ENCODE data around the gene CTSS. TPM values are rescaled to one million over a fixed set of nuclear protein-coding genes. Genes with fewer than 3 reads are reported as not detected.

Gene CTSS
- 100 to 1,000 TPM; 169 to 245 (median 229) TPM for total RNA-seq
- 337 TPM for total RNA-seq (2013)

DNA sequence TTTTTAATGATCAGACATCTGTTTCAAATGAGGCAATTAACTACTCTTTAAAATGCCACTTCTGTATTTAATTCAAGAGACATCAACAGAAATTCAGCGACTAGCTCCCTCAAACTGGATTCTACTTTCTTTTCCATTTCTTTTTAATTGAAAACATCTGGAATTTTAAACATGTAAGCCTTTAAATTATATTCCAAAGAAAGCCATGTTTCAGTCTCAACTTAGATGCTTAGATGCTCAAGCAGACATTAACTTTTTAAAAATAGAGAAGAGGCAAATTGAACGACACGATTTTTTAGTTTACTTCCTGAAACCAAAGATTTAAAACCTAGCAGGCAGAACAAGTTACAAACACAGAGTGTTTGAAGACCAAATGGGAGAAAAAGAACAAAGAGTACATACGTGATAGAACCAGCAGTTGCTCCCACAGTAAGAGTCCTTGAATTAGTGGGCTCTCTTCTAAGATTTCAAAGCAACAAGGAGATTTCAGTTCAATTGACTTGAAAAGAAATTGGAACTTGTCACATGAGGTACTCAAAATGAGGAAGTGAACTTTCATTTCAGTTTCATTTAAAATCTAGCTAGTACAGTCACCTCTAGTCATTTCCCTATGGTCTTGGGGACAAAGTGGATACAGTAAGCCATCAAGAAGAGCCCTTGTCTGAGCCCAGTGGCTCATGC lies at the start of gene CTSS:
Gene CTSS, minus strand, starts transcription at position 483 of the 681 bp plus-strand sequence. CDS start 1,015 bp downstream, outside the sequence.
- Mint-ChIP-seq H3K4me3 (peak within 1 kb of the TSS; percentile 99), H3K27ac (peak within 1 kb of the TSS; percentile 97 to 98), H3K4me1 (peaks cover 38 to 40% of the 10 kb centered on the region in 2 donors), H3K9me3 (no peaks in the 10 kb centered on the region), H3K27me3 (ENCODE audit: low read depth in 2 of 2) (peaks cover 0 to 2% of the 10 kb centered on the region in 2 donors), H3K36me3 (peaks cover 10% of the 10 kb centered on the region)
- peak within 1 kb of the TSS; percentile 74 for H3K27ac ChIP-seq (ENCODE audit: low read length)
- 0% methylated on average over 4 of the region's 4 CpGs for WGBS (ENCODE audit: insufficient coverage)
- no peaks in the 10 kb centered on the region for H3K9me3 ChIP-seq (ENCODE audit: control insufficient read depth, insufficient read depth, low read length)
- TF ChIP-seq, protein P1, sequence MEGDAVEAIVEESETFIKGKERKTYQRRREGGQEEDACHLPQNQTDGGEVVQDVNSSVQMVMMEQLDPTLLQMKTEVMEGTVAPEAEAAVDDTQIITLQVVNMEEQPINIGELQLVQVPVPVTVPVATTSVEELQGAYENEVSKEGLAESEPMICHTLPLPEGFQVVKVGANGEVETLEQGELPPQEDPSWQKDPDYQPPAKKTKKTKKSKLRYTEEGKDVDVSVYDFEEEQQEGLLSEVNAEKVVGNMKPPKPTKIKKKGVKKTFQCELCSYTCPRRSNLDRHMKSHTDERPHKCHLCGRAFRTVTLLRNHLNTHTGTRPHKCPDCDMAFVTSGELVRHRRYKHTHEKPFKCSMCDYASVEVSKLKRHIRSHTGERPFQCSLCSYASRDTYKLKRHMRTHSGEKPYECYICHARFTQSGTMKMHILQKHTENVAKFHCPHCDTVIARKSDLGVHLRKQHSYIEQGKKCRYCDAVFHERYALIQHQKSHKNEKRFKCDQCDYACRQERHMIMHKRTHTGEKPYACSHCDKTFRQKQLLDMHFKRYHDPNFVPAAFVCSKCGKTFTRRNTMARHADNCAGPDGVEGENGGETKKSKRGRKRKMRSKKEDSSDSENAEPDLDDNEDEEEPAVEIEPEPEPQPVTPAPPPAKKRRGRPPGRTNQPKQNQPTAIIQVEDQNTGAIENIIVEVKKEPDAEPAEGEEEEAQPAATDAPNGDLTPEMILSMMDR (IDR thresholded peaks at IDR 0.05): no peak
- peaks cover 19% of the 10 kb centered on the region for H3K4me1 ChIP-seq (ENCODE audit: control insufficient read depth, insufficient read depth, low read length)
- no peaks in the 10 kb centered on the region for H3K27me3 ChIP-seq (ENCODE audit: control insufficient read depth, insufficient read depth, low read length)
- DNase-seq (peak in 1 of 2 donors; percentile 61), ATAC-seq (peak; percentile 68 to 79 (median 69))
- intact Hi-C loops (cut with micrococcal nuclease): loop anchor here (10.0 kb wide), 1 partner anchor 201 kb away; no protein-coding TSS in a partner anchor
- peak within 1 kb of the TSS; percentile 49 for H3K4me3 ChIP-seq (ENCODE audit: low read length)
- H3K36me3 ChIP-seq (ENCODE audit: control insufficient read depth, insufficient read depth, low read length): peaks cover 9% of the 10 kb centered on the region

DNA sequence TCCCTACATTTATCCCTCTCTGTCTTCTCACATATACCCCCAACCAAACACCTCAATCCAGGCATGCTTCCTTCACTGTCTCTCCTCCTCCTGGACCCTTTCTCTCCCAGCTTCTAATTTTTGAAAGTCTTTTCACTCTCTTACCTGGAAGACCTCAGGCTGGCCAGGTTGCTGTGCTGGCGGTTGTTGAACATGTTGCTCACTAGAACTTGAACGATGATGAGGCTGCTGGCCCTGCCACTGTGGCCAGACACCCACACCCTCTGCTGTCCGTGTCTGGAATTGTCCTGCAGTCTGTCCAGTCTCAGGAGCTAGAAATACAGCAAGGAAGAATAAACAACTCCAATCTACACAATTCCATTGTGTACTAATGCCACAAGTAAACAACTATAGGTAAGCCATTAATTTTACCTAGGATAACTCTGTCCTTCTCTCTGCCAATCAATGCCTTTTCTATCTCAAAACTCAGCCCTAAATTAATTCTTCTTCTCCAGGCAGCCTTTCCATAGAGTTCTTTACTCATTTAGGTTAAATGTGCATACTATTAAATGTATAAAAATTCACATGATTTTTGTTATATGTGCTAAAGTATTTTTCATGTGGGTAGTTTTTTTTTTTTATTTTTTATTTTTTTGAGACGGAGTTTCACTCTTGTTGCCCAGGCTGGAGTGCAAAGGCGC lies 47.6 kb upstream of the CTSS start:
- Mint-ChIP-seq H3K4me1 (no peaks in the 10 kb centered on the region), H3K27ac (no peak overlapping the region), H3K36me3 (peaks cover 15% of the 10 kb centered on the region), H3K27me3 (ENCODE audit: low read depth in 2 of 2) (no peaks in the 10 kb centered on the region), H3K4me3 (no peak overlapping the region), H3K9me3 (no peaks in the 10 kb centered on the region)
- DNase-seq (peak in 1 of 2 donors; percentile 31), ATAC-seq (no peak)
- Histone ChIP-seq H3K4me1 (ENCODE audit: control insufficient read depth, insufficient read depth, low read length) (no peaks in the 10 kb centered on the region), H3K27me3 (ENCODE audit: control insufficient read depth, insufficient read depth, low read length) (no peaks in the 10 kb centered on the region), H3K4me3 (ENCODE audit: low read length) (no peak overlapping the region), H3K9me3 (ENCODE audit: control insufficient read depth, insufficient read depth, low read length) (no peaks in the 10 kb centered on the region), H3K27ac (ENCODE audit: low read length) (no peak overlapping the region), H3K36me3 (ENCODE audit: control insufficient read depth, insufficient read depth, low read length) (peaks cover 54% of the 10 kb centered on the region)
- TF ChIP-seq, protein P1 (IDR thresholded peaks at IDR 0.05): no peak
- intact Hi-C loops (cut with micrococcal nuclease): no loop called here
- 81% methylated on average over 5 of the region's 5 CpGs for WGBS (ENCODE audit: insufficient coverage)

DNA sequence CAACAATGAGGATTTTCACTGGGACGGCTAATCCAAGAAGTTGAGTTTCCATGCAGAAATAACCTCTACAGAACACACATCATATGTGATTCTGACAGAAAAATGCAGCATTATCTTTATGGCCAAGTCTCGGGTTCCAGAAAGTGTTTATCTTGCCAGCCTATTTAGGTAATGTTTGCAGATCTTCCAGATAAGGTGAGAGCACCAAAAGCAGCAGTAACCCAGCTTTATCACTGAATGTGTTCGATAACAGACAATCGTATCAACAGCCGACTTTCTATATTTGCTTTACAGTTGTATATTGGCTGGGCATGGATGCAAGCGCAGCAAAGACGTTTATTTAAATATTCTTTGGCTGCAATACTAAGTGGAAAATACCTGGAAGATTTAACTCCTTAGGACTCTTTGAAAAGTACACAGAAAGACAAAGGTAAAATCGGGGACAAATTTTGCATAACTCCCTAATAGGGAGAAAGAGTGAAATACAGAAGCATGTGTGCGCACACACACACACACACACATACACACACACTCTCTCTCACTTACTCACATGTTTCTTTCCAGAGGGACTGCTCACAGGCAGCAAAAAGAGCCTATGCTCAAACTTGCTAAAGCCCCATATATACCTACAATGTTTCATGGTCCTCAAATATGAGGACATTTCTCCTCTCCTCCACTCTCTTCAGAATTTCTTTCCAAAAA lies 45.5 kb upstream of the CTSS start:
- H3K27me3 ChIP-seq (ENCODE audit: control insufficient read depth, insufficient read depth, low read length): no peaks in the 10 kb centered on the region
- TF ChIP-seq, protein P1 (IDR thresholded peaks at IDR 0.05): no peak
- intact Hi-C loops (cut with micrococcal nuclease): no loop called here
- DNase-seq (no peak), ATAC-seq (no peak)
- Mint-ChIP-seq H3K27me3 (ENCODE audit: low read depth in 2 of 2) (no peaks in the 10 kb centered on the region), H3K4me1 (peaks cover 10 to 12% of the 10 kb centered on the region in 2 donors), H3K4me3 (no peak overlapping the region), H3K36me3 (peaks cover 4% of the 10 kb centered on the region), H3K27ac (no peak overlapping the region), H3K9me3 (no peaks in the 10 kb centered on the region)
- H3K4me1 ChIP-seq (ENCODE audit: control insufficient read depth, insufficient read depth, low read length): no peaks in the 10 kb centered on the region
- H3K9me3 ChIP-seq (ENCODE audit: control insufficient read depth, insufficient read depth, low read length): no peaks in the 10 kb centered on the region
- H3K36me3 ChIP-seq (ENCODE audit: control insufficient read depth, insufficient read depth, low read length): peaks cover 36% of the 10 kb centered on the region
- no peak overlapping the region for H3K27ac ChIP-seq (ENCODE audit: low read length)
- H3K4me3 ChIP-seq (ENCODE audit: low read length): no peak overlapping the region
- 73% methylated on average over 8 of the region's 9 CpGs for WGBS (ENCODE audit: insufficient coverage)
